RWPE1 (cell line): Measurements from ENCODE around the gene RAB3A.

Experiments used
- CTCF ChIA-PET: fragments of 350-600 bp; sonication (Branson Sonifier 250); formaldehyde crosslinking; extraction: SDS; loops from one replicate; lab custom pipeline; 2021; lab: Yijun Ruan, JAX
- POLR2A ChIA-PET: fragments of 400-600 bp; formaldehyde crosslinking; extraction: SDS; loops from one replicate; lab custom pipeline; 2020; ENCODE audit warnings: antibody characterized with exemption; ENCODE audit not compliant: low non-redundant PET; lab: Yijun Ruan, JAX
- DNase-seq: peaks from one replicate; pipeline ENCODE4 v3.0.0; 2012; ENCODE audit warnings: low spot score
- H3K27ac ChIP-seq: fragments of 450-650 bp; 2 replicates; pipeline ENCODE4 v1.5.1; 2017
- TF ChIP-seq, protein P1 (sequence below): fragments of 450-650 bp; conservative IDR thresholded peaks from 2 replicates; pipeline ENCODE4 v1.5.1; 2017; ENCODE audit warnings: low read depth, mild to moderate bottlenecking

RAB3A gene

GRCh38 chr19:18229915-18230314 lies 26.1 kb upstream of the RAB3A start:
- TF ChIP-seq, protein P1, sequence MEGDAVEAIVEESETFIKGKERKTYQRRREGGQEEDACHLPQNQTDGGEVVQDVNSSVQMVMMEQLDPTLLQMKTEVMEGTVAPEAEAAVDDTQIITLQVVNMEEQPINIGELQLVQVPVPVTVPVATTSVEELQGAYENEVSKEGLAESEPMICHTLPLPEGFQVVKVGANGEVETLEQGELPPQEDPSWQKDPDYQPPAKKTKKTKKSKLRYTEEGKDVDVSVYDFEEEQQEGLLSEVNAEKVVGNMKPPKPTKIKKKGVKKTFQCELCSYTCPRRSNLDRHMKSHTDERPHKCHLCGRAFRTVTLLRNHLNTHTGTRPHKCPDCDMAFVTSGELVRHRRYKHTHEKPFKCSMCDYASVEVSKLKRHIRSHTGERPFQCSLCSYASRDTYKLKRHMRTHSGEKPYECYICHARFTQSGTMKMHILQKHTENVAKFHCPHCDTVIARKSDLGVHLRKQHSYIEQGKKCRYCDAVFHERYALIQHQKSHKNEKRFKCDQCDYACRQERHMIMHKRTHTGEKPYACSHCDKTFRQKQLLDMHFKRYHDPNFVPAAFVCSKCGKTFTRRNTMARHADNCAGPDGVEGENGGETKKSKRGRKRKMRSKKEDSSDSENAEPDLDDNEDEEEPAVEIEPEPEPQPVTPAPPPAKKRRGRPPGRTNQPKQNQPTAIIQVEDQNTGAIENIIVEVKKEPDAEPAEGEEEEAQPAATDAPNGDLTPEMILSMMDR = no peak
- POLR2A ChIA-PET = no interaction called here
- H3K27ac ChIP-seq = no peak overlapping the region
- no peak for DNase-seq
- CTCF ChIA-PET = no interaction called here

GRCh38 chr19:18229474-18229873 lies 25.6 kb upstream of the RAB3A start:
- TF ChIP-seq, protein P1 = no peak; the same call in 1 of the 2 replicates
- ChIA-PET POLR2A (no interaction called here), CTCF (no interaction called here)
- H3K27ac ChIP-seq = no peak overlapping the region
- DNase-seq = no peak

DNA sequence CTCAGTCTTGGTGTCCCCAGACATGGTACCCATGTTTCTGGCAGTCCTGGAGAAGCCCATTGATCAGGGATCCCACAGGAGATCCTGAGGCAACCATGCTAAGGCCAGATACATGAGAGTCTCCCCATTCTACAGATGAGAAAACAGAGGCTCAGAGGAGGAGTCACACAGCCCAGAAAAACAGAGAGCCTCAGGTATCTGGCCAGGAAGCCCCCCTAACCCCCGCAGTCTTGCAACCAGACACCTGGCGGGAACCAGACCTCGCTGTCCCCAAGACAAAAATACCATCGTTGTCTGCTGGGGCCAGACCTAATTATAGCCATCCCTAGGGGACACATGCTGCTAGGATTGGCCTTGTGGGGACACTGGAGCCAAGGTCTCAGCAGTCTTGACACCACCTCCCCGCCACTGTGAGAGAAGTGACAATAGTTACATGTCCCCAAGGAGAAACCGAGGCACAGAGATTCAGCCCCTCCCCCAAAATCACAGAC lies 24.0 kb upstream of the RAB3A start:
- CTCF ChIA-PET = no interaction called here
- TF ChIP-seq, protein P1 = no peak
- no peak for DNase-seq
- H3K27ac ChIP-seq = no peak overlapping the region
- POLR2A ChIA-PET = no interaction called here

- ChIA-PET POLR2A (no interaction called here), CTCF (no interaction called here)
- TF ChIP-seq, protein P1 = no peak
- no peak for DNase-seq
- H3K27ac ChIP-seq = no peak overlapping the region
Measured at GRCh38 chr19:18226956-18227780, 23.3 kb upstream of the RAB3A start.

GRCh38 chr19:18225702-18226468 lies 22.0 kb upstream of the RAB3A start, which contains the start of gene PDE4C:
PDE4C (minus strand) TSS chr19:18226438; CDS start chr19:18226415, 23 bp downstream.
- no peak within 1 kb of the TSS for H3K27ac ChIP-seq
- TF ChIP-seq, protein P1 = no peak
- DNase-seq = no peak
- ChIA-PET CTCF (no interaction called here), POLR2A (no interaction called here)

- POLR2A ChIA-PET = no interaction called here
- H3K27ac ChIP-seq = no peak overlapping the region
Measured at GRCh38 chr19:18225355-18225701, 21.5 kb upstream of the RAB3A start.

More at GRCh38 chr19:18225355-18225701, 21.5 kb upstream of the RAB3A start:
- CTCF ChIA-PET = no interaction called here
- TF ChIP-seq, protein P1 = no peak
- no peak for DNase-seq
